Sciatic nerve (tissue), 2 donors: ENCODE results near the gene C9orf78. TPM values are rescaled to one million over a fixed set of nuclear protein-coding genes. Genes with fewer than 3 reads are reported as not detected.
A peak's percentile ranks its signal among the peaks of the same experiment; 100 is the strongest.
"Not testable (repeated sequence)": the region's sequence is repeated elsewhere in the genome, so short reads cannot be mapped to it uniquely, and the experiment has no call there.

Experiments
- ATAC-seq: fragments of 200-7000 bp; cut with Tn5 transposase; one replicate; pipeline ENCODE4 v1.9.1; 2020; ENCODE audit warnings: mild to moderate bottlenecking, moderate library complexity
- DNase-seq: peaks from one replicate; pipeline ENCODE4 v3.0.0-alpha.2; 2020; ENCODE audit warnings: low spot score
- intact Hi-C: fragments of 100-400 bp; cut with DNase I; formaldehyde crosslinking; loops from one replicate; pipeline ENCODE4 v1.14.2; 2022
- total RNA-seq: library from RNA; stranded (reverse); fragmentation: NEBNext Ultra II Directional; extraction: Animal tissue kit (Norgen Biotek cat#: 25700); gene quantifications from one replicate; pipeline ENCODE4 v1.2.1, GENCODE V29; 2021
- donor health status: DM: no; HTN: no; CAD: no.
- donor health status: DM: no; HTN: no; CAD: no.

The C9orf78 gene
- total RNA-seq, 1 donor from 2014 or later, result 38.6 TPM

DNA sequence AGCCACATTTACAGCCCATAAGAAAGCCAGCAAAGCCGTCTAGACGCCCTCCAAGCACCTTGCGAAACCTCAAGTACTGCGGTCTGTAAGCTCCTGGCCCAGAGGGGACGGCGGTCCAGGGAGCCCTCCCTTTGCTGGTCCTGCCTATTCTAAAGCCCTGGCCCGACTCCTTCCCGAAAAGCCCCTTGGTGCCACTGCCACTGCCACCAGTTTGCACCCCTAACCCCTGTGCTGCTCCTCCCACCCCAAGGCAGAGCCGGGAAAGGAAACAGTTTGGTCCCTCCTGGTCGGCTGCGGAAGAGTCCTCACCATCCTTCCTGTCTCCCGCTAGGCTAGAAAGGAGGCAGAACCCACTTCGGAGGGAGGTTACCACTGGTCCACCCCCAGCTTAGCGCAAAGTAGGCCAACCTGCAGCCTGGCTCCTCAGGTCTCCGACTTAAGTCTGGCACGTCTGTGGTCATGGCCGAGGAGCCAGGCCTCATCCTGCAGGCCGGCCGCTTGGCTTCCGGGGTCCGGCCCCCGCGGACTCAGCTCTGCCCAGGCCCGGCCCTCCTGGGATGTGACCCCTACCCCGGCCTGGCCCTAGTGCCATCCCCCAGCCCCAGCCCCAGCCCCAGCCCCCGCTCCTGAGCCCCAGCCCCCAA, 12.1 kb downstream of the C9orf78 start:
- peak; percentile 1 for ATAC-seq
- no peak for DNase-seq
- intact Hi-C loops, result no loop called here

DNA sequence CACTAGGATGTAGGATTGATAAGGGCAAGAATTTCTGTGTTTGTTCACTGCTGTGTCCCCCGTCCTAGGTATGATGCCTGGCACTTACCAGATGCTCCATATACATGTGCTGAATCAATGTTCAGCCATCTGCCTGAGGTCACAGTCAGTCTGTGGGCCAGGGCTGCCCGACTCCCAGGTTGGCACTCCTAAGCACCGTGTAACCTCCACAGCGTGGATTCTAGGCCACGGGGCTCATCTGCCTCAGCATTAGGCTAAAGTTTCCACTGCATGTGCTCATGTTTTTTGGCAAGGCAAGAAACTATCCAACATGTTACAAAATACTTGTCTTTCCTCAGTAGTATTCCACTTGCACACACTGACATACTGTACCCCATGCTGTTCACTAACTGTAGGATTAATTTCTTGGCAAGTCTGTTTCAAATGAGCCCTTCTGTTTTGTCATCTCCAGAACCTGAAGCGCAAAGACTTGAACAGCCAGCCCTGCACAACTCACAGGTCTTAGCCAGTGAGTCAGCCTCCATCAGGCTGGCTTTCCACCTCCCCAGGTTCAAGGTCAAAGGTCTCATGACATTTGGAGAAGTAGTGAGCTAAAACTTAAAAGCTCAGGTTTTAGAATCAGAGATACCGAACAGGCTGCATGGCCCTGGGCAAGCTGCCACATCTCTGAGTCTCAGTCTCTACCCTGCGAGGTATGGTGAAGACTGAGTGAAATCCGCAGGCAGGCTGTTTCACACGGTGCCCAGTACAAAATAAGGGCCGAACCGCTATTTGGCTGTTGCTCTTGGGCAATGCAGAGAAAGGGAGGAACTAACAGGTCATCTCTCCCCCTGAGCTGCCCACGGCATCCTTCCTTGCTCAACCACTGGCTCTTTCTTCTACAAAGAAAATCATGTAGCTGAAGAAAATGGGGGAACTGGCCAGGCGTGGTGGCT, 18.3 kb downstream of the C9orf78 start:
- intact Hi-C loops, result no loop called here
- ATAC-seq (no peak), DNase-seq (no peak)

GRCh38 chr9:129815278-129815677, 19.8 kb downstream of the C9orf78 start:
- intact Hi-C loops, result no loop called here
- DNase-seq (no peak), ATAC-seq (no peak)

DNA sequence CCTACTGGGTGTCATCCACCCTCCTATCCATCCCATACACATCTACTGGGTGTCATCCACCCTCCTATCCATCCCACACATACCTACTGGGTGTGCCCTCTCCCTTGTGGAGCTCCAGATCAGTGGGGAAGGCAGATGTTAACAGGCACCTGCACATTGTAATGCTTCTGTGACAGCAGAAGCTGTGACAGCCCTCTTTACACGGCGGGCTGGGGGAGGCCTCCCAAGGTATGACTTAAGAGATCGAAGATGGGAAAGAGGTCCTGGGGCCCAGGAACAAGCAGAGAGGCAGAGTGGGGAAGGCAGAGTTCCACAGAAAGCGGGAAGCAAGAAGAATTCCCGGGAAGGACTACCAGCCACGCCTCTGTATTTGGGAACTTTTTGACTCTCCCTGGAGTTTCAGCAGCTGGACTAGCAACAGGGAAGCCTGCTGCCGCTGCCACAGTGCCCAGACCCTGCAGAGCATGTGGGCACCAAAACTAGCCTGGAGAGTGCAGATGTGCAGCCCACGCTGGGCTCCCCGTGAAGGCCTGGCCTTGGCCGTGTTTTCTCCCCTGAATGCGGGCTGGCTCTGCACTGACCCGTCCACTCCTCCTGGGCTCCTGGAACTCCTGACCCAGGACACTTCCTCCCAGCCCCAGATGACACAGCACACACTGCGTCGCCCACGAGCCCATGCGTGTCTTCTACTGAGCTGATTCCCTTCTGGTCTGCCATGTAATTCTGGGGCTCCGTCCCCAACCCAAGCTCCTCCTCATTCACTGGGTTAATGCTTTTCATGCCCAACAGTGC, 20.4 kb downstream of the C9orf78 start:
- intact Hi-C loops, result no loop called here
- ATAC-seq (no peak), DNase-seq (no peak)

DNA sequence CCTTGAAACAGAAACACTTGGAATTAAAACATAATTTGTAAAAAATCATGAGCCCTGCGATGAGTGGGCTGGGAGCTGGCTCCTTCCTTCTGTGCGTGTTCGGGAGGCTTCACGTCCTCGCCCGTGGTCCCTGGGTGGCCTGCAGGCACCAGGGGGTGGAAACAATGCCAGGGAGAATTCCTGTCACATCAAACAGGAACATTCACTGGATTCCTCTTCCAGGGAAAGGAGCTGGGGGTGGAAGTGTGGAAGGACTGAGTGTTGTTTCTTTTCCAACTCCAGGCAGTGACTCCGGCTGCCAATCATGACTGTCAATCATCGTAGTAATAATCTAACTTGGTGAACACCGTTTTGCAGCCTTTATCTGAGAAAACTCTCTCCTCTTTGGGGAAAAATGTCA, 21.4 kb downstream of the C9orf78 start:
- no peak for DNase-seq

GRCh38 chr9:129812385-129812784, 22.7 kb downstream of the C9orf78 start:
- intact Hi-C loops, result no loop called here
- no peak for DNase-seq
- no peak for ATAC-seq

More for the DNA sequence above, 21.4 kb downstream of the C9orf78 start:
- intact Hi-C loops, result no loop called here
- ATAC-seq, result no peak

- intact Hi-C loops, result no loop called here
- peak; percentile 28 for ATAC-seq
- no peak for DNase-seq
Observed at GRCh38 chr9:129811967-129812363, 23.1 kb downstream of the C9orf78 start.

GRCh38 chr9:129810788-129811187, 24.3 kb downstream of the C9orf78 start:
- ATAC-seq, result no peak
- intact Hi-C loops, result no loop called here
- DNase-seq, result no peak

- intact Hi-C loops, result no loop called here
- ATAC-seq (peak; percentile 31), DNase-seq (no peak)
Observed at GRCh38 chr9:129810116-129810515, 25.0 kb downstream of the C9orf78 start.

- no peak for DNase-seq
Observed at GRCh38 chr9:129809346-129809745, 25.7 kb downstream of the C9orf78 start.

GRCh38 chr9:129806061-129806460, 29.0 kb downstream of the C9orf78 start:
- ATAC-seq (no peak), DNase-seq (no peak)
- intact Hi-C loops, result no loop called here

More at GRCh38 chr9:129809346-129809745, 25.7 kb downstream of the C9orf78 start:
- no peak for ATAC-seq
- intact Hi-C loops, result no loop called here

DNA sequence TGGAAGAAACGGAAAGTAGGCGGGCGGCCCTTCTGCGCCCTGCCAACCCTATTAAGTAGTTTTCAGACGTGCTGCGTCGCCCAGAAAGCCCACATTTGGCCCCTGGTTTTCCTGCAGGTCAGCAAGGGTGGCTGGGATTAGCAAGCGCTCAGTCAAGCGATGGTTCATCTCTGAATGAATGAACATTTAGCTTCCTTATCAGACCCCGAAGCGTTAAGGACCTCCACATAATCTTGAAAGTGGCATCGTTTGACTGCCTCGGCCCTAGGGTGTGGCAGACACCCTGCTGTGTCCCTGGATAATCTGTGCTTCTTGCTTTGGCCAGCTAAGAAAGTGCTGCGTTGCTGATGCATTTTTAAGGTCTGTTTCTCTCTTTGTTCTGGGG, 31.4 kb downstream of the C9orf78 start:
- intact Hi-C loops, result no loop called here
- ATAC-seq, result no peak
- DNase-seq, result no peak

GRCh38 chr9:129802833-129803675, 32.0 kb downstream of the C9orf78 start, which contains the start of gene TOR1B:
TSS of gene TOR1B (plus strand) at chr9:129803184. CDS start at chr9:129803213, 29 bp downstream.
- ATAC-seq (peak; percentile 99), DNase-seq (peak; percentile 97)
- intact Hi-C loops, result no loop called here

DNA sequence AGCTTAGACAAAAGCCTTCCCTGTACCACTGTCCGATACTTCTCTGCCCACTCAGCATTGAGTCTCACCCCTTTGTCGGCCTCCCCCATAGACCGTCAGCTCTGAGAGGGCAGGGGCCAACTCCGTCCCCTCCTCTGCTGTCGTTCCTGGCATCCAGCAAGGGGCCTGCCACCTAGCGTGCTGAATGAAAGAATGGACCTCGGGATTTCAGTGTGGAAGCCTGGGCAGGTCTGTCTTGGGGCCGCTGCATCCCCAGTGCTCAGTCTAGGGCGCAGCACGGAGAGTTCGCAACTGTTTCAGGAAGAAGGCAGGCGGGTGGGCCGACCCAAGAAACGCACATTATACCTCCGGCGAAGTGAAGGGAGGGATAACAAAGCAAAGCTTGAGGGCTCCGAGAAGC, 33.6 kb downstream of the C9orf78 start:
- no peak for DNase-seq
- intact Hi-C loops, result no loop called here
- ATAC-seq, result no peak

DNA sequence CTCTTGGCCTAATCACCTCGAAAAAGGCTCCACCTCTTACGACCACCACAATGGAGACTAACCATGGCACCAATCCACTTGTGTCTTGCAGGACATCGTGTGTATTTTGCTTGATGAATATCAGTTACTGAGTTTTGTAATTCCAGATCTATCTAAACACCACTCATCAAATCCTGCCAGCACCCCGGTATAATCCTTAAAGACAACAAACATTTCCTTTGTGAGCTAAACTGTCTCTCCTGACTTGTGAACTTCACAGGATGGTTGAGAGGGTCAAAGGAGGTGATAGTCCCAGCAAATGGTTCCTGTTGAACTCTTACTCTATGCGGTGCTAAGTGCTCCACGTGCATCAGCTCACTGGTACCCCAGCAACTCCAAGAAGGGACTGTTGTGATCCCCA, 36.1 kb downstream of the C9orf78 start:
- intact Hi-C loops, result no loop called here
- no peak for ATAC-seq

DNA sequence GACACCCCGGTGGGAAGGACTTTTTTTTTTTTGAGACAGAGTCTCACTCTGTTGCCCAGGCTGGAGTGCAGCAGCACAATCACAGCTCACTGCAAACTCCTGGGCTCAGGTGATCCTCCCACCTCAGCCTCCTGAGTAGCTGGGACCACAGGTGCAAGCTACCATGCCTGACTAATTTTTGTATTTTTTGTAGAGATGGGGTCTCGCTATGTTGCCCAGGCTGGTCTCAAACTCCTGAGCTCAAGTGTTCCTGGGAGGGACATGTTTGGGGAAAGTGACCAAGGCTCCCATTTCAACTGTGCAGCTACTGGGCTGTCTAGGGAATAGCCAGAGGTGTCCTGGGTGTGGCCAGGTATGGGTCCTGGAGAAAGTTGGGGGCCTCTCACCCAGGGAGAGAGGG, 39.0 kb downstream of the C9orf78 start:
- intact Hi-C loops, DNase-seq, ATAC-seq: not testable (repeated sequence)

More for the DNA sequence above, 36.1 kb downstream of the C9orf78 start:
- DNase-seq, result no peak

- intact Hi-C loops, result no loop called here
- ATAC-seq (no peak), DNase-seq (no peak)
Observed at GRCh38 chr9:129794549-129794948, 40.5 kb downstream of the C9orf78 start.

GRCh38 chr9:129786481-129786880, 48.6 kb downstream of the C9orf78 start:
- DNase-seq (no peak), ATAC-seq (no peak)
- intact Hi-C loops, result no loop called here

DNA sequence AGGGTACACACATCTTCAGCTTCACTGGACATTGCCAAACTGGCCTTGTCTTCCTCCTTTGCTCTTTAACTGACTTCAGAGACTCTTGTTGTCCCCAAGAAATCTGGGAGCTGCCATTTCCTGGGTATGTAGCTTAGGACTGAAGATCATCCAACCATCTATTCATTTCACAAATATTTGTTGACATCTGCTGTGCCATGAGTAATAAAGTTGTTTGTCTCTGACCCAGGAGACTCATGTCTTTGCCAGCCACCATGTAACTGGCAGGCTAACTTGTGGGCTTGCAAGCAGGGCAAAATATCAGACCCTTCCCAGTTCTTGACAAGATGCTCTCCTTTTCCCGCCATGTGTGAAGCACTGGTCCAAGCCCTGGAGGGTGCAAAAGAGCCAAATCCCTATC, 49.2 kb downstream of the C9orf78 start:
- intact Hi-C loops, result no loop called here

More for the DNA sequence above, 49.2 kb downstream of the C9orf78 start:
- ATAC-seq (no peak), DNase-seq (no peak)
